DMS153 (cell line): ENCODE data around the gene MRPS9.

Experiments
- DNase-seq: peaks from one replicate; lab custom pipeline; 2025; lab: John Stamatoyannopoulos, UW

The MRPS9 gene

GRCh38 chr2:105078906-105079495, 41.1 kb downstream of the MRPS9 start:
- DNase-seq = no peak

- no peak for DNase-seq
These were observed 42.6 kb downstream of the MRPS9 start for GRCh38 chr2:105080461-105080860.

- DNase-seq = no peak
These were observed 43.2 kb downstream of the MRPS9 start for GRCh38 chr2:105081006-105081601.

GRCh38 chr2:105082107-105082506, 44.2 kb downstream of the MRPS9 start:
- no peak for DNase-seq

- no peak for DNase-seq
These were observed 47.7 kb downstream of the MRPS9 start for GRCh38 chr2:105085525-105085924.

- no peak for DNase-seq
These were observed 49.4 kb downstream of the MRPS9 start for GRCh38 chr2:105087273-105087672.

GRCh38 chr2:105090091-105090490, 52.2 kb downstream of the MRPS9 start:
- no peak for DNase-seq

GRCh38 chr2:105092797-105093196, 54.9 kb downstream of the MRPS9 start:
- no peak for DNase-seq

- no peak for DNase-seq
These were observed 61.3 kb downstream of the MRPS9 start for GRCh38 chr2:105099153-105099552.

GRCh38 chr2:105100046-105100840, 62.4 kb downstream of the MRPS9 start:
- no peak for DNase-seq

- no peak for DNase-seq
These were observed 64.1 kb downstream of the MRPS9 start for GRCh38 chr2:105102001-105102400.

- DNase-seq = no peak
These were observed 65.1 kb downstream of the MRPS9 start for GRCh38 chr2:105102963-105103421.

GRCh38 chr2:105103481-105103880, 65.6 kb downstream of the MRPS9 start:
- DNase-seq = no peak

- DNase-seq = no peak
These were observed 66.4 kb downstream of the MRPS9 start for GRCh38 chr2:105104208-105104731.

- no peak for DNase-seq
These were observed 72.5 kb downstream of the MRPS9 start for GRCh38 chr2:105110295-105110829.

- DNase-seq = no peak
These were observed 73.7 kb downstream of the MRPS9 start for GRCh38 chr2:105111365-105112150.

GRCh38 chr2:105112345-105112744, 74.5 kb downstream of the MRPS9 start:
- DNase-seq = no peak

- no peak for DNase-seq
These were observed 75.9 kb downstream of the MRPS9 start for GRCh38 chr2:105113616-105114291.

- DNase-seq = peak; percentile 3
These were observed 76.7 kb downstream of the MRPS9 start for GRCh38 chr2:105114551-105114950.

GRCh38 chr2:105116348-105116747, 78.5 kb downstream of the MRPS9 start:
- DNase-seq = no peak

GRCh38 chr2:105117565-105117964, 79.7 kb downstream of the MRPS9 start:
- no peak for DNase-seq
